Activated naive CD4-positive, alpha-beta T cell treated with anti-CD3 and anti-CD28 coated beads, Interleukin-2, amount 50 U/mL, for 16 hours (primary cell): Measurements from ENCODE around the gene SLC35F3.
"Not testable (repeated sequence)": the region's sequence is repeated elsewhere in the genome, so short reads cannot be mapped to it uniquely, and the experiment has no call there.

ENCODE experiments used
- DNase-seq: peaks from one replicate; pipeline ENCODE4 v3.0.0-alpha.2; 2020

The SLC35F3 gene

GRCh38 chr1:234300096-234300495 is 395.6 kb downstream of the SLC35F3 start:
- no peak for DNase-seq

- DNase-seq: not testable (repeated sequence)
These were observed 397.2 kb downstream of the SLC35F3 start for GRCh38 chr1:234301663-234302062.

DNA sequence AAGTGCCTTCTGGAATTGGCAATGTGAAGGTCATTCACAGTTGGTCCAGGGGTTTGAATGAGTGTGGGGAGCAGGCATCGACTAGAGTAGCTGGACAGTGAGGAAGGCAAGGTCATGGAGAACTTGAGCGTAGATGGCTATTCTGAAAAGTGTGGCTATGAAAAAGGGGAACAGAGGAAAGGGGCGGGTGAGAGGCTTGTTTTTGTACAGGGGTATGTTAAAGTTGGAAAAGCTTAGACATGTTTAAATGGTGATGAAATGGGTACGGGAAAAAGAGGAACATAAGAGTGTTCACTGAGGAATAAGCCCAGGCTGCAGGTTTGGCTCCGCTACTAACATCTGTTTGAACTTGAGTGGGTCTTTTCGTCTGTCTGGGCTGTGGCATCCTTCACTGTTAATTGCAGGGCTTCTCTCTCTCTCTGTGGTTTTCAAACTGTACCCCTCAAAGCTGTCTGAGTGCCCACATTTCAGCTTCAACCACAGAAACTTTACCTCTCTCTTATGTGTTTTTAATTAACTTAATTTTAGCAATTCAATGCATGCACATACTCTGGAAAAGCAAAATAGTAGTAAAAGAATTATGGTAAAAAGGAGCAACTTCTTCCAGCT is 398.0 kb downstream of the SLC35F3 start:
- no peak for DNase-seq

GRCh38 chr1:234303231-234303630 is 398.8 kb downstream of the SLC35F3 start:
- no peak for DNase-seq

DNA sequence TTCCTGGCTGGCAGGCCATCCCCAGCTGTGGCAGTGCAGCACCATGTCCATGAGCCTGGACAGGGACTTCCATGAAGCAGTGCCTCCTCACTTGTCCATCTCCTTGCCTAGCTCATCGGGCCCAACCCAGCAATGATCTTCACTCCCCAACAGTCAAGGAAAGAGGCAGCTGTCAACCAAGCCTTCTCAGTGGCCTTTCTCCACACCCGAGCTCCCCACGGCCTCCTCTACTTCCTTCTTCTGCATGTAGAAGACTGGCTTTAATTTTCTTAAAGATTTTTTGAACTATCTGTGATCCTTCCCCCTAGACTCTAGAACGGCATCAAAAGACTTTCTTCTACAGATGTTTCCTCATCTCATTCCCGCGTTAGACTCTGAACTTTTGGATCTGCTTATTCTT is 403.2 kb downstream of the SLC35F3 start:
- DNase-seq: no peak

GRCh38 chr1:234309243-234309597 is 404.7 kb downstream of the SLC35F3 start:
- DNase-seq: no peak

- DNase-seq: peak; percentile 80
These were observed 405.4 kb downstream of the SLC35F3 start for GRCh38 chr1:234309598-234310459.

DNA sequence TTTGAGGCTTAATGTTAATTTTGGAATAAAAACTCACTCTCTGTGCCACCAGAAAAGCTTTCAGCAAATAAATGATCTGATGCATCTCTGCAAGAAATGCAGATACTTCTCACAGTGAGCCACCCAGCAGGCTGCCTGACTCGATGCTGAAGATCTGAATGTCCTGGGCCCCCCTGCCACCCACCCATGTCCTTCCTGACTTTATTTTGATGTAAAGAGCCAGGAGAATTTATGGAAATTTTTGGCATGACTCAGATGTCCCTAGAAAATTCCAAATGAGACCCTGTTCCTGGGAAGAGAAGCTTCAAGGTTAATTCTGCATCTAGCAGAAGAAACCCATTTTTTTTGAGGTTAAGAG is 406.0 kb downstream of the SLC35F3 start:
- DNase-seq: no peak

DNA sequence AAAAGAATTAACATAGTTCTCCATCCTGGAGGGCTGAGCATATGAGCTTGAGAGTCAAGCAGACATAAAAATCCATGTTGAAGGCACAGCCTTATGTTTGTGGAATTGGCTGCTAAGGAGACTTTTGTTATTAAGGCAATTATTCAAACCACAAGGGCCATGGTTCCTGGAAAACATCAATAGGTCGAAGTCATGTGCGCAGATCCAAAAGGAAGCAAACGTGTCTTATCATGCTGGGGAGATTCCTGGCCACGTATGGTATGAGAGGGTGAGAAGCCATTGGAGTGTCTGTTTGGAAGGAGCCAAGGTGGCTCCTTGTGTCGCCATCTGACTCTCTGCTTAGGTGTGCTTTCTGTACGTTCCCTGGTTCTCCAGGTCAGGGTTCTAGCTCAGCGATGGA is 406.9 kb downstream of the SLC35F3 start:
- DNase-seq: no peak

DNA sequence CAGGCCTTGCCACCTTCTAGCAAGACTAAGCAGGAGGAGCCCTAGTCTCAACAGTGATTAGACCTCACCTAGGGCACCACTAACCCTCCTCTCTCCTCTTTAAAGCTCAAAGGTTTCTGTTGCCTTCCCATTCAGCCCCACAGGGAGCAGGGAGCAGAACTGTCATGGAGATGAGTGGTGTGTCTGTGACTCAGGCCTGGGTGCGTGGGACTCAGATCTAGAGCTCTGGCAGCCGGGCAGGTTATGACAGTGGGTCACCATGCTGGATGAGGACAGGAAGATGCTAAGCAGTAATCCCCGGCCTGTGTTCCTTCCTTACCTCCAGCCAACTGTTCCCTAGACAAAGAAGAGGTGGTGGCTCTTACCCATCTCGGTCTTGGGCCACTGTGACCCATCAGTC is 408.7 kb downstream of the SLC35F3 start:
- DNase-seq: no peak

DNA sequence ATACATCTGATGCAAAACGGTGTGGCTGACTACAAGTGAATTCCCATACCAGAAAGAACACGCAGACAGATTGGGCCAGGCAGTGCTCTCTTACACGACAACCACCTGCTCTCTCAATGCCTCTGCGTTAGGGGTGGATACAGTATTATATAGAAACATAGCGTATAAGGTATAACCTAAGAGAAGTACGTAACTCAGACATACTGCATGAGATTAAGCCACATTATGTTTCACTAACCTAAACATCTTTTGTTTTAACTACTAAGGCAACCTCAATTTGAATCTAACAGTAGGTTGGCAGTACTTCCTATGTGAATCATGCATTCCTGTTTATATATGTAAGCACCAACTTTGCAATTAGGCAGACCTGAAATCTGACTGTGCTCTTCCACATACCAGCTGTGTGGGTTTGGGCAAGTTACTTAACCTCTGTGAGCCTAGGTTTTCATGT is 410.6 kb downstream of the SLC35F3 start:
- DNase-seq: peak; percentile 47

GRCh38 chr1:234315588-234315987 is 411.1 kb downstream of the SLC35F3 start:
- DNase-seq: peak; percentile 50

DNA sequence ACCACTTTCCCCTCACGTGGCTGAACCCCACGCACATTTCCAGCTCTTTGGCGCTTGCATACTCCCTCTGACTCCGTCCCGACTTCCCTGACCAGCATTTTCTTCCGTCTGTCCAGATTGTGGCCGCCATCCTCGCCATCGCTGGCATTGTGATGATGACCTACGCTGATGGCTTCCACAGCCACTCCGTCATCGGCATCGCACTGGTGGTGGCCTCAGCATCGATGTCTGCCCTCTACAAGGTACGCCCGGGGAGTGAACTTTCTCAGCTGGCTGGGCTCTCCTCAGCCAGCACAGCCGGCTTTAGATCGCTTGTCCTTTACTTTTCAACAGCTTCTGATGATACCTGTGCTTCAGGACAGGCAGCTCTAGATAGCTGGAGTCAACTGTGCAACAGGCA is 412.0 kb downstream of the SLC35F3 start:
- no peak for DNase-seq

- no peak for DNase-seq
These were observed 412.5 kb downstream of the SLC35F3 start for GRCh38 chr1:234316937-234317336.

DNA sequence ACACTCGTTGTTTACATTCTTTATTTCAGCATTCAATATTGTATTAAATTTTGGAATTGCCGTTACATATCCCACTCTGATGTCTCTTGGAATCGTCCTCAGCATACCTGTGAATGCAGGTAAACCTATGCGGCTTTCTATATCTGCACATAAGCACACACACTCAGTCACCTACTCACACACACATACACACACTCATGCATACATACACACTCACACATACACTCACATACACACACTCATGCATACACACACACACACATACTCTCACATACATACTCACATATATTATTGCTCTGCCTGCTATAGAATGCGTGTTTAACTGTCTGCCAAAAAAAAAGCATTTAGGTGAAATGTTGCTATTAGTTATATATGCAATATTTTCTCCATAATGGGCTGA is 415.6 kb downstream of the SLC35F3 start:
- no peak for DNase-seq

DNA sequence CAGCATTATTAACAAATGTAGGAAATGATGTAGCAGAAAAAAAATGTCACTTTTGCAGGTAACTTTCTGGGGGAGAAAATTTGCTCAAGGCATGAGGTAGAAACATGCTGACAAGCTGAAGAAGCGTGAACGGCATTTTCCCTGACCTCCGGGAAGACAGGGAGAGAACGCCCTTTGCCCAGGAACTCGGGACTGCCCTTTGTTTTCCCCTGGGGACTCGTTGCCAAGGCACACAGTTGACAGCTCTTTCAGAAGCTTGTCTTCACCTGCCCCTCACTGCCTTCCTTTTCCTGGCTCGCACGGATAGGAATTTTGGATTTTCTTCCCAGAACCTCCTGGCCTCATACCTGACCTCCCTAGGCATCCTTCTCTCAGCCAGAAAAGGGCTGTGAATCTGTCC is 416.1 kb downstream of the SLC35F3 start:
- DNase-seq: no peak

DNA sequence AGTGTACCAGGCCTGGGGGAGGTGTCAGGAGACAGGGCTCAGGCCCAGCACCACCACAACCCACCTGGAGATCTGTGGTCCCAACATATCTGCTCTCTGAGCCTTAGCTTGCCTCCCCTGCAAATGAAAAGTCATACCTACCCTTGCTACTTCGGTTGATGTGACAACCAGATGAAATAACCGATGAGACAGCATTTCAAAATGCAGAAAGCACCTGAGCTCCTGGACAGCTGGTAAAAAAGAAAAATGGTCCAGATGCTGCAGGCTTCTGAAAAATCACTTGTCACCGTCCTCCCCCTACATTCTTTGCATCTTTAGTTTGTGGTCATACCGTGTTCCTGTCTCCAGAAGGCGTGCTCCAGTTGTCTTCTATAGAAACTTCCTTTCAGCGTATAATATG is 416.8 kb downstream of the SLC35F3 start:
- DNase-seq: no peak

GRCh38 chr1:234322097-234322496 is 417.6 kb downstream of the SLC35F3 start:
- no peak for DNase-seq

DNA sequence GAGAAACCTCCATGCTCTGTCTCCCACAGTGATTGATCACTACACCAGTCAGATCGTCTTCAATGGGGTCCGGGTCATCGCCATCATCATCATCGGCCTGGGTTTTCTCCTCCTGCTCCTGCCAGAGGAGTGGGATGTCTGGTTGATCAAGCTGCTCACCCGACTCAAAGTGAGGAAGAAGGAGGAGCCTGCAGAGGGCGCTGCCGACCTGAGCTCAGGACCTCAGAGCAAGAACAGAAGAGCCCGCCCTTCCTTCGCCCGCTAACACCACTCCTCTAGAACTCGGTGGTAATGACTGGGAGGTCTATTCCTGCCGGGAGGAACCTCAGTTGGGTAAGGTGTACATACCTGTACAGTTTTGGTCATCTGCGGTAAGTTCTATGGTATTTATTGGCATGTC is 418.5 kb downstream of the SLC35F3 start:
- peak; percentile 48 for DNase-seq

DNA sequence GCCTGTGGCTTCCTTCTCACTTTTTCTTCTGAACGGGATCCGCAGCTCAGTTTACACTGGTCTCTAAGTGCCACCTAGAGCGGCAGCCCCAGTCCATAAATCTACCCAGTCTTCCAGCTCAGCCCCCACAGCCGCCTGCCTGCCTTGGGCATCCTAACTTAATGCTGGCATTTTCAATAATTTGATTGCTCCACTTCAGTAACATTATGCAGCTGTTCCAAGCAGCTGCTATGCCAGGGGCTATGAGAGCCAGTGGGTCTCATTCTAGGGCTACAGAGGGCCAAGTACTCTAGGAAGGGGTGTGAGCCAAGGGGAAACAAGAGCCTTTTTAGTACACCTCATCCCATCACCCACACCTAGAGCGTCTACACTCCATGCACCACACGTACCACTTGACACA is 420.3 kb downstream of the SLC35F3 start:
- no peak for DNase-seq

DNA sequence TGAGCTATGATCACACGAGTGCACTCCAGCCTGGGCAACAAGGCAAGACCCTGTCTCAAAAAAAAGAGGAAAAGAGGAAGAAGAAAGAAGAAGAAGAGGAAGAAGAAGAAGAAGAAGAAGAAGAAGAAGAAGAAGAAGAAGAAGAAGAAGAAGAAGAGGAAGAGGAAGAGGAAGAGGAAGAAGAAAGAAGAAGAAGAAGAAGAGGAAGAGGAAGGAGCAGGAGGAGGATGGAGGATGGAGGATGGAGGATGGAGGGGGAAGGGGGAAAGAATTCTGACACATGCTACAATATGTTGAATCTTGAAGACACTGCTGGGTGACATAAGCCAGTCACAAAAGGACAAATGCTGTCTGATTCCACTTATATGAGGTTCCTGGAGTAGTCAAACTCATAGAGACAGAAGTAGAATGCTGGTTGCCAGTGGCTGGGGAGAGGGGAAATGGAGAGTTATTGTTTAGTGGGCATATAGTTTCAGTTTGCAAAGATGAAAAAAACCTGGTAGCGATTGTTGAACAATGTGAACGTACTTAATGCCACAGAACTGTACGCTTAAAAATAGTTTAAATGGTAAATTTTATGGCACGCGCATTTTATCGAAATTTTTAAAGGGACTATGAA is 421.5 kb downstream of the SLC35F3 start:
- peak; percentile 32 for DNase-seq

- DNase-seq: peak; percentile 74
These were observed 422.3 kb downstream of the SLC35F3 start for GRCh38 chr1:234326497-234327366.

- no peak for DNase-seq
These were observed 423.2 kb downstream of the SLC35F3 start for GRCh38 chr1:234327577-234328164.
